ENCODE measurements around the gene SRRT.

SRRT gene

DNA sequence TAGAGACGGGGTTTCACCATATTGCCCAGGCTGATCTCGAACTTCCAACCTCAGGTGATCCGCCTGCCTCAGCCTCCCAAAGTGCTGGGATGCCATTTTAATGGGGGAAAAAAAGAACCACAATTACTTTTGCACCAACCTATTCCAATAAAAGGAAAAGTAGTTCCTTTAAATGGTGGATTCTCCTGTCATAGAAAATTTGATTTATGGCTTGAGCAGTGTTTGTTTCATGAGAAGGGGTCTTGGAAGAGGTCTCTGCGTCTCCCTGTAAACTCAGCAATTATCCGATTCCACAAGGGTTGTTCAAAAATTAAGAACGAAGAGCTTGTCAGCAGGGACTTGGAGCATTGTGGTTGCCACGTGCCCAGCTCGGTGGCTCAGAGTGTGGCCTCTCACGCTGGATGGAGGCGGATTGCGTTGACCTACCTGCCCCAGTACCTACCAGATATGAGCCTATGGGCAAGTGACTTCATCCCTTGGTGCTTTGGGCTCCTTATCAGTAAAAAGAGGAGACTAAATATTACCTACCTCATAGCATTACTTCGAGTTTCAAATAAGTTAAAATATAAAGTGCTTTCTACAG lies 10.5 kb upstream of the SRRT start:
- no peak for FAIRE-seq
- DNase-seq (ENCODE audit: insufficient read length, low spot score), result no peak
- TF ChIP-seq POLR2AphosphoS5 (IDR thresholded peaks at IDR 0.05; ENCODE audit: low read depth, low read length) (no peak), POU2F2 (IDR thresholded peaks at IDR 0.05; ENCODE audit: low read depth, low read length) (no peak), POLR2A (IDR thresholded peaks at IDR 0.05; ENCODE audit: low read depth, low read length) (no peak), TAF1 (IDR thresholded peaks at IDR 0.05; ENCODE audit: low read depth, low read length) (no peak), SPI1 (IDR thresholded peaks at IDR 0.05; ENCODE audit: low read depth, low read length) (no peak), PAX5 (IDR thresholded peaks at IDR 0.05; ENCODE audit: insufficient read depth, low read length, severe bottlenecking) (no peak)

GRCh38 chr7:100865372-100865911 lies 9.5 kb upstream of the SRRT start:
- TF ChIP-seq SPI1 (IDR thresholded peaks at IDR 0.05; ENCODE audit: low read depth, low read length), result no peak
- no peak for TF ChIP-seq TAF1 (IDR thresholded peaks at IDR 0.05; ENCODE audit: low read depth, low read length)
- no peak for TF ChIP-seq POLR2AphosphoS5 (IDR thresholded peaks at IDR 0.05; ENCODE audit: low read depth, low read length)
- no peak for TF ChIP-seq POLR2A (IDR thresholded peaks at IDR 0.05; ENCODE audit: low read depth, low read length)
- no peak for TF ChIP-seq POU2F2 (IDR thresholded peaks at IDR 0.05; ENCODE audit: low read depth, low read length)
- no peak for TF ChIP-seq PAX5 (IDR thresholded peaks at IDR 0.05; ENCODE audit: insufficient read depth, low read length, severe bottlenecking)
- FAIRE-seq, result peak; percentile 58
- no peak for DNase-seq (ENCODE audit: insufficient read length, low spot score)

GRCh38 chr7:100865938-100866728 lies 8.8 kb upstream of the SRRT start:
- no peak for DNase-seq (ENCODE audit: insufficient read length, low spot score)
- no peak for FAIRE-seq
- TF ChIP-seq POU2F2 (IDR thresholded peaks at IDR 0.05; ENCODE audit: low read depth, low read length) (no peak), SPI1 (IDR thresholded peaks at IDR 0.05; ENCODE audit: low read depth, low read length) (no peak), POLR2AphosphoS5 (IDR thresholded peaks at IDR 0.05; ENCODE audit: low read depth, low read length) (no peak), POLR2A (IDR thresholded peaks at IDR 0.05; ENCODE audit: low read depth, low read length) (no peak), PAX5 (IDR thresholded peaks at IDR 0.05; ENCODE audit: insufficient read depth, low read length, severe bottlenecking) (no peak), TAF1 (IDR thresholded peaks at IDR 0.05; ENCODE audit: low read depth, low read length) (no peak)

- FAIRE-seq (no peak), DNase-seq (ENCODE audit: insufficient read length, low spot score) (no peak)
- TF ChIP-seq PAX5 (IDR thresholded peaks at IDR 0.05; ENCODE audit: insufficient read depth, low read length, severe bottlenecking) (no peak), SPI1 (IDR thresholded peaks at IDR 0.05; ENCODE audit: low read depth, low read length) (no peak), POLR2AphosphoS5 (IDR thresholded peaks at IDR 0.05; ENCODE audit: low read depth, low read length) (no peak), POU2F2 (IDR thresholded peaks at IDR 0.05; ENCODE audit: low read depth, low read length) (no peak), TAF1 (IDR thresholded peaks at IDR 0.05; ENCODE audit: low read depth, low read length) (no peak), POLR2A (IDR thresholded peaks at IDR 0.05; ENCODE audit: low read depth, low read length) (no peak)
Observed at GRCh38 chr7:100866729-100867039, 8.2 kb upstream of the SRRT start.

- 0 out of 2 replicates have a peak, but pooled peaks have one; percentile 23 for TF ChIP-seq POU2F2 (IDR thresholded peaks at IDR 0.05; ENCODE audit: low read depth, low read length)
- TF ChIP-seq POLR2AphosphoS5 (IDR thresholded peaks at IDR 0.05; ENCODE audit: low read depth, low read length), result no peak; the same call in 1 of the 2 replicates
- TF ChIP-seq TAF1 (IDR thresholded peaks at IDR 0.05; ENCODE audit: low read depth, low read length), result no peak
- DNase-seq (ENCODE audit: insufficient read length, low spot score) (peak; percentile 82), FAIRE-seq (peak; percentile 87)
Observed at GRCh38 chr7:100867040-100867775, 7.7 kb upstream of the SRRT start, which contains the start of gene TRIP6. TRIP6 (plus strand) TSS chr7:100867387; CDS start chr7:100867498, 111 bp downstream.

DNA sequence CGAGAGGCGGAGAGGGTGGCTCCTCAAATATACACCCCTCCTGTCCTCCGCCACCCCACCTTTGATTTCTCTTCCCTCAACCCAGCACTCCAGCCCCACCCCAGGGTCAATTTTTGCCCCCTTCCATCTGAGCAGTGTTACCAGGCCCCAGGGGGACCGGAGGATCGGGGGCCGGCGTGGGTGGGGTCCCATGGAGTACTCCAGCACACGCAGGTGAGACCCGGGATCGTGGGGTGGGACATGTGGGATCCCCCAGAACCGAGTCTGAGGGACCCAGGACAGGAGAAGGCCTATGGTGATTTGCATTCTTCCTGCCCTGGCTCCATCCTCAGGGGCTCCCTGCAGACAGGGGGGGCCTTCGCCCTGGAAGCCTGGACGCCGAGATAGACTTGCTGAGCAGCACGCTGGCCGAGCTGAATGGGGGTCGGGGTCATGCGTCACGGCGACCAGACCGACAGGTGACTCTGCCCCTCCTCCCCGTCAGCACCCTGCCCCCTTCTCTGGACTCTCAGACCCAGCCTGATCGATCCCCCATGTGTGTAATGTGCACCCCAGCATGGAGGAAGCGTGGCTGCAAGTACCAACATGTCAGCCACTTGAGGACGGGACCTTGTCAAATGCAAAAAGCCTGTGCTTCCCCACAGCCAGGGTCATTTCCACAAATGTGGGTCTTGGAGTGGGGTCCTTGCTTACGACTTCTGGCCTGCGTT lies 7.0 kb upstream of the SRRT start:
- TF ChIP-seq POLR2AphosphoS5 (IDR thresholded peaks at IDR 0.05; ENCODE audit: low read depth, low read length) (no peak), POU2F2 (IDR thresholded peaks at IDR 0.05; ENCODE audit: low read depth, low read length) (no peak), POLR2A (IDR thresholded peaks at IDR 0.05; ENCODE audit: low read depth, low read length) (peak; percentile 35; the same call in 1 of the 2 replicates), PAX5 (IDR thresholded peaks at IDR 0.05; ENCODE audit: insufficient read depth, low read length, severe bottlenecking) (no peak)
- FAIRE-seq, result peak; percentile 72
- no peak for DNase-seq (ENCODE audit: insufficient read length, low spot score)

DNA sequence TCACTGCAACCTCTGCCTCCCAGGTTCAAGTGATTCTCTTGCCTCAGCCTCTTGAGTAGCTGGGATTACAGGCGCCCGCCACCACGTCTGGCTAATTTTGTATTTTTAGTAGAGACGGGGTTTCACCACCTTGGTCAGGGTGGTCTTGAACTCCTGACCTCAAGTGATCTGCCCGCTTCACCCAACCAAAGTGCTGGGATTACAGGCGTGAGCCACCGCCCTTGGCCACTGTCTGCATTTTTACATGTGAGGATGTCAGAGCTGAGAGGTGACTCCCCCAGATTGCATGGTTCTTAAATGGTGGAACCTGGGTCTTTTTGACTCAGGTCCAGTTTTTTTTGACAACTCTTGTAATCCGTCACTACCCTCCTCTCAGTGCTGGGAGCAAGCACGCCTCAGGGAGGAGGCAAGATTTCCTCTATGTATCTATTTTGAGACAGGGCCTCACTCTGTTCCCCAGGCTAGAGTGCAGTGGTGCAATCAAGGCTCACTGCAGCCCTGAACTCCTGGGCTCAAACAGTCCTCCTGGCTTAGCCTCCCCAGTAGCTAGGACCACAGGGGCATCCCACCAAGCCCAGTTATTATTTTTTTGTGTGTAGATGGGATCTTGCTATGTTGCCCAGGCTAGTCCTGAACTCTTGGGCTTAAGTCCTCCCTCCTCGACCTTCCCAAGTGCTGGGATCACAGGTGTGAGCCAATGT lies 1.2 kb upstream of the SRRT start:
- TF ChIP-seq POLR2A (IDR thresholded peaks at IDR 0.05; ENCODE audit: low read depth, low read length) (no peak), TAF1 (IDR thresholded peaks at IDR 0.05; ENCODE audit: low read depth, low read length) (no peak), SPI1 (IDR thresholded peaks at IDR 0.05; ENCODE audit: low read depth, low read length) (no peak), POU2F2 (IDR thresholded peaks at IDR 0.05; ENCODE audit: low read depth, low read length) (no peak), PAX5 (IDR thresholded peaks at IDR 0.05; ENCODE audit: insufficient read depth, low read length, severe bottlenecking) (no peak), POLR2AphosphoS5 (IDR thresholded peaks at IDR 0.05; ENCODE audit: low read depth, low read length) (no peak)
- DNase-seq (ENCODE audit: insufficient read length, low spot score) (no peak), FAIRE-seq (no peak)

DNA sequence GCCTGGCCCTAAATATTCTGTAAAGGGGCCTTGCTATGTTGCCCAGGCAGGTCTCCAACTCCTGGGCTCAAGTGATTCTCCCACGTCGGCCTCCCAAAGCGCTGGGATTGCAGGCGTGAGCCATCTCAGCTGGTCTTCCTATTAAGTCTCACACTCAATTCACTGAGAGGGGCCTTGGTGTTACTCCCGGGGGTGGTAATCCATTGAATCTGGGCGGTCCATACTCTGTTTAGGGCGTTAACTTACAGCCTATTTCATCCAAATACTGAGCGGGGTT lies 665 bp upstream of the SRRT start:
- no peak for TF ChIP-seq POLR2AphosphoS5 (IDR thresholded peaks at IDR 0.05; ENCODE audit: low read depth, low read length)
- TF ChIP-seq POLR2A (IDR thresholded peaks at IDR 0.05; ENCODE audit: low read depth, low read length), result no peak
- TF ChIP-seq POU2F2 (IDR thresholded peaks at IDR 0.05; ENCODE audit: low read depth, low read length), result no peak
- no peak for TF ChIP-seq TAF1 (IDR thresholded peaks at IDR 0.05; ENCODE audit: low read depth, low read length)
- TF ChIP-seq SPI1 (IDR thresholded peaks at IDR 0.05; ENCODE audit: low read depth, low read length), result no peak
- no peak for TF ChIP-seq PAX5 (IDR thresholded peaks at IDR 0.05; ENCODE audit: insufficient read depth, low read length, severe bottlenecking)
- FAIRE-seq, result no peak
- DNase-seq (ENCODE audit: insufficient read length, low spot score), result no peak

Measured in GM12891 (cell line).